SK-N-SH (cell line): ENCODE data around the gene CFAP99. TPM values are rescaled to one million over a fixed set of nuclear protein-coding genes. Genes with fewer than 3 reads are reported as not detected.

ENCODE experiments used
- CTCF ChIA-PET: fragments of 300-600, 350-600 bp; formaldehyde crosslinking; extraction: SDS; loops from one replicate; lab custom pipeline; 2021; lab: Yijun Ruan, JAX
- POLR2A ChIA-PET: fragments of 350-600 bp; sonication (Branson Sonifier 250); formaldehyde crosslinking; extraction: SDS; loops from one replicate; lab custom pipeline; 2020; ENCODE audit warnings: antibody characterized with exemption, inconsistent platforms; lab: Yijun Ruan, JAX
- DNase-seq: peaks from one replicate; pipeline ENCODE4 v3.0.0; 2012
- H2AFZ ChIP-seq: fragments of 200-600 bp; sonication (generic); 2 replicates; pipeline ENCODE4 v1.8.1; 2016; ENCODE audit warnings: antibody characterized with exemption, mild to moderate bottlenecking, low read depth
- H3F3A ChIP-seq: fragments of 200-600 bp; sonication (generic); replicated peaks from 2 replicates; pipeline ENCODE3; 2016; ENCODE audit warnings: antibody characterized with exemption, mild to moderate bottlenecking; ENCODE audit not compliant: insufficient read depth
- H3K27ac ChIP-seq, 2 experiments: fragments of 200-500 bp in 1 of 2; fragments of 200-600 bp in 1 of 2; sonication (Bioruptor generic) in 1 of 2; sonication (generic), shearing (Covaris generic) in 1 of 2; 2 replicates each; pipeline versions ENCODE4 v1.5.1 to v1.6.1; 2014 to 2016; ENCODE audit warnings: low read depth in 2 of 2, inconsistent platforms in 1 of 2, low read length in 1 of 2, mild to moderate bottlenecking in 1 of 2, mixed read lengths in 1 of 2
- H3K27me3 ChIP-seq: fragments of 200-600 bp; sonication (generic), shearing (Covaris generic); 2 replicates; pipeline ENCODE4 v1.6.1; 2016; ENCODE audit warnings: mixed run types; ENCODE audit not compliant: insufficient read depth
- H3K36me3 ChIP-seq, 2 experiments: fragments of 200-500 bp in 1 of 2; fragments of 200-600 bp in 1 of 2; sonication (Bioruptor generic) in 1 of 2; sonication (generic) in 1 of 2; replicated peaks in 1 of 2; 2 replicates each; pipeline versions ENCODE3 to v1.5.1; 2014 to 2016; ENCODE audit warnings: low read length in 1 of 2, mild to moderate bottlenecking in 1 of 2; ENCODE audit not compliant: insufficient read depth in 2 of 2, control insufficient read depth in 1 of 2
- H3K4me1 ChIP-seq, 2 experiments: fragments of 200-500 bp in 1 of 2; fragments of 200-600 bp in 1 of 2; sonication (Bioruptor generic) in 1 of 2; sonication (generic), shearing (Covaris generic) in 1 of 2; 2 replicates each; pipeline versions ENCODE4 v1.5.1 to v1.6.1; 2014 to 2016; ENCODE audit warnings: low read depth in 1 of 2, low read length in 1 of 2, mixed run types in 1 of 2; ENCODE audit not compliant: insufficient read depth in 2 of 2, control insufficient read depth in 1 of 2
- H3K4me2 ChIP-seq: fragments of 200-600 bp; sonication (generic), shearing (Covaris generic); 2 replicates; pipeline ENCODE4 v1.6.1; 2017; ENCODE audit warnings: mixed run types
- H3K4me3 ChIP-seq, 2 experiments: fragments of 200-500 bp in 1 of 2; fragments of 200-600 bp in 1 of 2; sonication (Bioruptor generic) in 1 of 2; sonication (generic), shearing (Covaris generic) in 1 of 2; 2 replicates each; pipeline versions ENCODE4 v1.5.1 to v1.8.1; 2014 to 2016; ENCODE audit warnings: low read depth in 2 of 2, inconsistent platforms in 1 of 2, low read length in 1 of 2, mild to moderate bottlenecking in 1 of 2, mixed read lengths in 1 of 2, moderate library complexity in 1 of 2
- H3K79me2 ChIP-seq: fragments of 200-600 bp; sonication (generic); 2 replicates; pipeline ENCODE4 v1.8.1; 2017; ENCODE audit warnings: mild to moderate bottlenecking; ENCODE audit not compliant: insufficient read depth
- H3K9ac ChIP-seq: fragments of 200-600 bp; sonication (generic); 2 replicates; pipeline ENCODE4 v1.6.1; 2017; ENCODE audit warnings: mixed run types
- H3K9me2 ChIP-seq: fragments of 200-600 bp; sonication (generic); 2 replicates; pipeline ENCODE4 v1.6.1; 2017; ENCODE audit warnings: mixed run types
- H3K9me3 ChIP-seq: fragments of 200-600 bp; sonication (generic); 2 replicates; pipeline ENCODE4 v1.6.1; 2017; ENCODE audit warnings: mixed run types, mild to moderate bottlenecking, moderate library complexity
- H4K20me1 ChIP-seq: fragments of 200-600 bp; sonication (generic); 2 replicates; pipeline ENCODE4 v1.6.1; 2017; ENCODE audit warnings: mild to moderate bottlenecking, mixed run types; ENCODE audit not compliant: insufficient read depth
- CHD2 ChIP-seq: fragments of 150-350 bp; IDR thresholded peaks from 2 replicates; pipeline ENCODE4 v1.6.1; 2018; ENCODE audit warnings: low read length; ENCODE audit not compliant: partially characterized antibody
- GABPA ChIP-seq: IDR thresholded peaks from 2 replicates; pipeline ENCODE4 v1.4.0; 2012; ENCODE audit warnings: low read depth, mild to moderate bottlenecking
- JUND ChIP-seq: IDR thresholded peaks from 2 replicates; pipeline ENCODE4 v1.4.0; 2012
- MXI1 ChIP-seq: IDR thresholded peaks from 2 replicates; pipeline ENCODE4 v1.6.1; 2012; ENCODE audit warnings: mild to moderate bottlenecking, low read depth, low read length, improper control_type of control experiment
- NFIC ChIP-seq: IDR thresholded peaks from 2 replicates; pipeline ENCODE4 v1.4.0; 2012; ENCODE audit warnings: borderline replicate concordance
- NRF1 ChIP-seq: IDR thresholded peaks from 2 replicates; pipeline ENCODE4 v1.6.1; 2012; ENCODE audit warnings: low read depth, mild to moderate bottlenecking, low read length
- RAD21 ChIP-seq: IDR thresholded peaks from 2 replicates; pipeline ENCODE4 v1.6.1; 2012; ENCODE audit warnings: mild to moderate bottlenecking, low read length
- RCOR1 ChIP-seq: fragments of 150-350 bp; IDR thresholded peaks from 2 replicates; pipeline ENCODE4 v1.6.1; 2017; ENCODE audit warnings: antibody characterized with exemption, low read length
- RXRA ChIP-seq: IDR thresholded peaks from 2 replicates; pipeline ENCODE4 v1.4.0; 2012; ENCODE audit warnings: low read depth, mild to moderate bottlenecking, borderline replicate concordance
- TEAD4 ChIP-seq: IDR thresholded peaks from 2 replicates; pipeline ENCODE4 v1.4.0; 2012; ENCODE audit warnings: mild to moderate bottlenecking, borderline replicate concordance; ENCODE audit not compliant: insufficient read depth
- YY1 ChIP-seq: IDR thresholded peaks from 2 replicates; pipeline ENCODE4 v1.4.0; 2012; ENCODE audit warnings: low read depth, mild to moderate bottlenecking
- WGBS: methylation state at CpG from one replicate; pipeline ENCODE4 v1.1.6; 2017; ENCODE audit warnings: low lambda C conversion rate; 5-methylcytosine and 5-hydroxymethylcytosine counted together
- polyA plus RNA-seq, 3 experiments: library from polyadenylated mRNA; depleted of rRNA; stranded (reverse); fragments of >200 nt; gene quantifications; 2 replicates each; pipeline ENCODE4 v1.2.3, GENCODE V29; 2012
- TF ChIP-seq, protein P1 (sequence below): fragments of 150-350 bp; IDR thresholded peaks from 2 replicates; pipeline ENCODE4 v1.6.1; 2016; ENCODE audit warnings: mild to moderate bottlenecking, low read depth, low read length
- TF ChIP-seq, protein P2 (sequence below): IDR thresholded peaks from 2 replicates; pipeline ENCODE4; 2012
- TF ChIP-seq, protein P3 (sequence below): IDR thresholded peaks from 2 replicates; pipeline ENCODE4 v1.6.1; 2012; ENCODE audit warnings: mild to moderate bottlenecking, low read depth, low read length, moderate library complexity

CFAP99 gene
- polyA plus RNA-seq, 1 of the 3 experiments (the other 2 are of a cell fraction) = 0.13 TPM

DNA sequence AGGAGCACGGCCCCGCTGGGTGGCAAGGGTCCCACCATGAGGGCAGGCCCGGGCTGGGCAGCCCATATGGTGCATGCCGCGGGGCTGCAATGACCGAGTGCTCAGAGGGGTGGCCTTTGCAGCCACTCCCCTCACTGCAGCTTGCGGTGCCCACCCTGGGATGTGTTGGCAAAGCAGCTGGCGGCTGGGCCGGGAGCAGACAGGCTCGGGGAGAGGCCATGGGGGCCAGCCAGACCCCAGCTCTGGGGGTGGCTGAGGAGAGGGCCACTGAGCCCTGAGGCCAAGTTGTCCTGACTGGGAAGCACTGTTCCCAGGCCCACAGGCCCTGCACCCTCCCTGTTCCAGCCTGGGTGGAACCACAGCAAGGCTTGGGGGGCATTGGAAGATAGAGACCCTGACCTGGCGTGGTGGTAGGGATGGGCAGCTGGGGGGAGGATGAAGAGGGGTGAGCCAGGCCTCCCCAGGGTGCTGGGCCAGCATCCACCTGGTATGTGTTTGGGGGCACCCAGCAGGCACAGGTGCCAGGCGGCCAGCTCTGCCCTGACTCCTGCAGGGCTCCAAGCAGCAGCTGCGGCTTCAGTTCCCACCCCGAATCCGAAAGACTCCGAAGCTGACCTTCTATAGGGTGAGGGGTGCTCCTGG, 31.8 kb downstream of the CFAP99 start:
- CTCF ChIA-PET = interaction anchor here (0.9 to 2.9 kb wide), 4 partner anchors 9 to 32 kb away, joined by 3 to 8 read pairs (median 4); partner anchors contain the start of gene CFAP99

More for the DNA sequence above, 31.8 kb downstream of the CFAP99 start:
- DNase-seq = no peak
- Histone ChIP-seq H2AFZ (no peak overlapping the region), H3K27me3 (no peaks in the 10 kb centered on the region; the same call in 1 of the 2 replicates), H3K27ac (no peak overlapping the region)
- TF ChIP-seq RCOR1 = no peak
- TF ChIP-seq RAD21 = no peak
- TF ChIP-seq GABPA = no peak
- TF ChIP-seq, protein P1, sequence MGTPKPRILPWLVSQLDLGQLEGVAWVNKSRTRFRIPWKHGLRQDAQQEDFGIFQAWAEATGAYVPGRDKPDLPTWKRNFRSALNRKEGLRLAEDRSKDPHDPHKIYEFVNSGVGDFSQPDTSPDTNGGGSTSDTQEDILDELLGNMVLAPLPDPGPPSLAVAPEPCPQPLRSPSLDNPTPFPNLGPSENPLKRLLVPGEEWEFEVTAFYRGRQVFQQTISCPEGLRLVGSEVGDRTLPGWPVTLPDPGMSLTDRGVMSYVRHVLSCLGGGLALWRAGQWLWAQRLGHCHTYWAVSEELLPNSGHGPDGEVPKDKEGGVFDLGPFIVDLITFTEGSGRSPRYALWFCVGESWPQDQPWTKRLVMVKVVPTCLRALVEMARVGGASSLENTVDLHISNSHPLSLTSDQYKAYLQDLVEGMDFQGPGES = no peak
- TF ChIP-seq, protein P2, sequence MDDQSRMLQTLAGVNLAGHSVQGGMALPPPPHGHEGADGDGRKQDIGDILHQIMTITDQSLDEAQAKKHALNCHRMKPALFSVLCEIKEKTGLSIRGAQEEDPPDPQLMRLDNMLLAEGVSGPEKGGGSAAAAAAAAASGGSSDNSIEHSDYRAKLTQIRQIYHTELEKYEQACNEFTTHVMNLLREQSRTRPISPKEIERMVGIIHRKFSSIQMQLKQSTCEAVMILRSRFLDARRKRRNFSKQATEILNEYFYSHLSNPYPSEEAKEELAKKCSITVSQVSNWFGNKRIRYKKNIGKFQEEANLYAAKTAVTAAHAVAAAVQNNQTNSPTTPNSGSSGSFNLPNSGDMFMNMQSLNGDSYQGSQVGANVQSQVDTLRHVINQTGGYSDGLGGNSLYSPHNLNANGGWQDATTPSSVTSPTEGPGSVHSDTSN = no peak
- TF ChIP-seq NRF1 = no peak
- no peak for TF ChIP-seq NFIC
- TF ChIP-seq YY1 = no peak
- no peak for TF ChIP-seq MXI1
- no peak for TF ChIP-seq CHD2
- no peak for TF ChIP-seq TEAD4
- TF ChIP-seq, protein P3, sequence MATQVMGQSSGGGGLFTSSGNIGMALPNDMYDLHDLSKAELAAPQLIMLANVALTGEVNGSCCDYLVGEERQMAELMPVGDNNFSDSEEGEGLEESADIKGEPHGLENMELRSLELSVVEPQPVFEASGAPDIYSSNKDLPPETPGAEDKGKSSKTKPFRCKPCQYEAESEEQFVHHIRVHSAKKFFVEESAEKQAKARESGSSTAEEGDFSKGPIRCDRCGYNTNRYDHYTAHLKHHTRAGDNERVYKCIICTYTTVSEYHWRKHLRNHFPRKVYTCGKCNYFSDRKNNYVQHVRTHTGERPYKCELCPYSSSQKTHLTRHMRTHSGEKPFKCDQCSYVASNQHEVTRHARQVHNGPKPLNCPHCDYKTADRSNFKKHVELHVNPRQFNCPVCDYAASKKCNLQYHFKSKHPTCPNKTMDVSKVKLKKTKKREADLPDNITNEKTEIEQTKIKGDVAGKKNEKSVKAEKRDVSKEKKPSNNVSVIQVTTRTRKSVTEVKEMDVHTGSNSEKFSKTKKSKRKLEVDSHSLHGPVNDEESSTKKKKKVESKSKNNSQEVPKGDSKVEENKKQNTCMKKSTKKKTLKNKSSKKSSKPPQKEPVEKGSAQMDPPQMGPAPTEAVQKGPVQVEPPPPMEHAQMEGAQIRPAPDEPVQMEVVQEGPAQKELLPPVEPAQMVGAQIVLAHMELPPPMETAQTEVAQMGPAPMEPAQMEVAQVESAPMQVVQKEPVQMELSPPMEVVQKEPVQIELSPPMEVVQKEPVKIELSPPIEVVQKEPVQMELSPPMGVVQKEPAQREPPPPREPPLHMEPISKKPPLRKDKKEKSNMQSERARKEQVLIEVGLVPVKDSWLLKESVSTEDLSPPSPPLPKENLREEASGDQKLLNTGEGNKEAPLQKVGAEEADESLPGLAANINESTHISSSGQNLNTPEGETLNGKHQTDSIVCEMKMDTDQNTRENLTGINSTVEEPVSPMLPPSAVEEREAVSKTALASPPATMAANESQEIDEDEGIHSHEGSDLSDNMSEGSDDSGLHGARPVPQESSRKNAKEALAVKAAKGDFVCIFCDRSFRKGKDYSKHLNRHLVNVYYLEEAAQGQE = no peak
- no peak for TF ChIP-seq RXRA
- no peak for TF ChIP-seq JUND
- TF ChIP-seq, all 33 proteins: peak for 0
- H3K9me2 ChIP-seq = no peaks in the 10 kb centered on the region
- no peaks in the 10 kb centered on the region for H3K79me2 ChIP-seq
- WGBS = 33% methylated on average over 3 of the region's 16 CpGs
- H3K4me1 ChIP-seq = no peaks in the 10 kb centered on the region
- H3K36me3 ChIP-seq = no peaks in the 10 kb centered on the region
- POLR2A ChIA-PET = interaction anchor here (0.6 kb wide), 1 partner anchor 78 kb away, joined by 4 read pairs; no protein-coding TSS in a partner anchor
- H3K4me3 ChIP-seq = no peak overlapping the region
- no peaks in the 10 kb centered on the region for H4K20me1 ChIP-seq
- no peaks in the 10 kb centered on the region for H3F3A ChIP-seq
- H3K4me2 ChIP-seq = no peak overlapping the region
- H3K9ac ChIP-seq = no peak overlapping the region
- no peaks in the 10 kb centered on the region for H3K9me3 ChIP-seq
